A549 (cell line): ENCODE results near the gene ANKRD6. TPM values are rescaled to one million over a fixed set of nuclear protein-coding genes. Genes with fewer than 3 reads are reported as not detected.
A peak's percentile ranks its signal among the peaks of the same experiment; 100 is the strongest.

ENCODE experiments used
- ATAC-seq, 2 experiments: fragments of 200-7000 bp in 1 of 2; fragments of >200 bp in 1 of 2; cut with Nextera tagmentation in 1 of 2; cut with Tn5 transposase in 1 of 2; 3 replicates each; pipeline versions ENCODE4 v1.8.0 to v1.9.1; 2018 to 2020; ENCODE audit warnings: mild to moderate bottlenecking in 1 of 2, moderate library complexity in 1 of 2
- CTCF ChIA-PET: fragments of 300-600 bp; sonication (Branson Sonifier 250); formaldehyde crosslinking; extraction: SDS; loops from one replicate; lab custom pipeline; 2021; ENCODE audit warnings: antibody characterized with exemption, inconsistent platforms; lab: Yijun Ruan, JAX
- POLR2A ChIA-PET: fragments of 350-600 bp; formaldehyde crosslinking; extraction: SDS; loops from one replicate; lab custom pipeline; 2021; ENCODE audit warnings: antibody characterized with exemption, inconsistent platforms; lab: Yijun Ruan, JAX
- DNase-seq, 2 experiments: peaks; one replicate each; pipeline versions ENCODE4 v3.0.0 to v3.0.0-alpha.2; 2011 to 2016; ENCODE audit warnings: low read depth in 1 of 2, low spot score in 1 of 2
- FAIRE-seq: peaks from 2 replicates; lab custom pipeline; 2011; peaks lifted over from hg19 to GRCh38; lab: Jason Lieb, UNC
- H3K27ac ChIP-seq, 2 experiments: fragments of >200 bp; sonication (Bioruptor Twin); formaldehyde crosslinking; 3 replicates each; pipeline ENCODE4 v1.5.1; 2016 to 2017
- H3K4me1 ChIP-seq: fragments of >200 bp; sonication (Bioruptor Twin); formaldehyde crosslinking; 3 replicates; pipeline ENCODE4 v1.6.1; 2016
- H3K4me2 ChIP-seq: fragments of >200 bp; sonication (Bioruptor Twin); formaldehyde crosslinking; 3 replicates; pipeline ENCODE4 v1.6.1; 2016
- H3K4me3 ChIP-seq: fragments of >200 bp; sonication (Bioruptor Twin); formaldehyde crosslinking; 3 replicates; pipeline ENCODE4 v1.5.1; 2016
- H3K9me3 ChIP-seq: fragments of >200 bp; sonication (Bioruptor Twin); formaldehyde crosslinking; 3 replicates; pipeline ENCODE4 v1.6.1; 2016
- BHLHE40 ChIP-seq: IDR thresholded peaks from 2 replicates; pipeline ENCODE4 v1.6.1; 2012; ENCODE audit warnings: low read depth, low read length, inconsistent platforms
- CBX8 ChIP-seq: fragments of 200-600 bp; sonication (generic); IDR thresholded peaks from 2 replicates; pipeline ENCODE4 v1.6.1; 2016
- EHMT2 ChIP-seq: fragments of 200-600 bp; sonication (generic); IDR thresholded peaks from 2 replicates; pipeline ENCODE4 v1.6.1; 2016; ENCODE audit warnings: antibody characterized with exemption, low read depth, mild to moderate bottlenecking, moderate library complexity
- ESRRA ChIP-seq: fragments of 150-350 bp; IDR thresholded peaks from 2 replicates; pipeline ENCODE4 v1.6.1; 2014; ENCODE audit warnings: mild to moderate bottlenecking, low read length, borderline replicate concordance
- HDAC2 ChIP-seq: fragments of 200-600 bp; sonication (generic); IDR thresholded peaks from 2 replicates; pipeline ENCODE4 v1.6.1; 2016
- HOXB13 ChIP-seq: fragments of 250-450 bp; sonication (Bioruptor Pico); IDR thresholded peaks from 2 replicates; pipeline ENCODE4 v1.5.0; 2020; ENCODE audit warnings: low read depth, mild to moderate bottlenecking, moderate library complexity
- JUNB ChIP-seq: fragments of >200 bp; sonication (Bioruptor Twin); formaldehyde crosslinking; IDR thresholded peaks from 2 replicates; pipeline ENCODE4 v1.6.1; 2016
- KDM1A ChIP-seq: fragments of 200-600 bp; sonication (generic); IDR thresholded peaks from 2 replicates; pipeline ENCODE4 v1.6.1; 2016; ENCODE audit warnings: low read depth, mild to moderate bottlenecking
- MAFK ChIP-seq: fragments of 450-650 bp; IDR thresholded peaks from 2 replicates; pipeline ENCODE4 v1.6.1; 2014; ENCODE audit not compliant: partially characterized antibody
- NFE2L2 ChIP-seq: fragments of 150-350 bp; conservative IDR thresholded peaks from 2 replicates; pipeline ENCODE4 v1.6.1; 2014; ENCODE audit warnings: low read length
- PBX3 ChIP-seq: IDR thresholded peaks from 2 replicates; pipeline ENCODE4 v1.6.1; 2012
- PHF8 ChIP-seq: fragments of 200-600 bp; sonication (generic); IDR thresholded peaks from 2 replicates; pipeline ENCODE4 v1.6.1; 2016; ENCODE audit warnings: low read depth, mild to moderate bottlenecking, antibody characterized with exemption, moderate library complexity, borderline replicate concordance
- RAD21 ChIP-seq, 2 experiments: fragments of >200 bp in 1 of 2; sonication (Bioruptor Twin) in 1 of 2; formaldehyde crosslinking in 1 of 2; IDR thresholded peaks in 1 of 2; conservative IDR thresholded peaks in 1 of 2; 2 replicates in 1 of 2; 3 replicates in 1 of 2; pipeline ENCODE4 v1.6.1; 2012 to 2018; ENCODE audit warnings: inconsistent platforms in 1 of 2
- SREBF2 ChIP-seq: fragments of 450-650 bp; IDR thresholded peaks from 2 replicates; pipeline ENCODE4 v1.6.1; 2014; ENCODE audit warnings: mild to moderate bottlenecking, moderate library complexity
- ZNF302 ChIP-seq: fragments of 250-450 bp; sonication (Bioruptor Pico); IDR thresholded peaks from 2 replicates; pipeline ENCODE4 v1.9.0; 2021; ENCODE audit warnings: inconsistent platforms, mild to moderate bottlenecking, moderate library complexity
- ZSCAN20 ChIP-seq: fragments of 250-450 bp; sonication (Bioruptor Pico); IDR thresholded peaks from 2 replicates; pipeline ENCODE4 v1.8.0; 2022; ENCODE audit warnings: mild to moderate bottlenecking, moderate library complexity
- WGBS: methylation state at CpG from one replicate; pipeline ENCODE4 v1.1.6; 2017; ENCODE audit errors: missing lambda C conversion rate; 5-methylcytosine and 5-hydroxymethylcytosine counted together
- polyA plus RNA-seq, 4 experiments: library from polyadenylated mRNA; depleted of rRNA in 3 of 4; stranded (reverse); fragments of >200 nt; fragmentation: RNase III in 1 of 4; extraction: RNeasy Plus Mini Kit Qiagen cat#74134 plus additional on column Dnase treatment in 1 of 4; gene quantifications; 2 replicates in 3 of 4; 3 replicates in 1 of 4; pipeline ENCODE4 v1.2.3, GENCODE V29; 2011 to 2017
- TF ChIP-seq, protein P1 (sequence below): fragments of 450-650 bp; IDR thresholded peaks from 2 replicates; pipeline ENCODE4 v1.6.1; 2014; ENCODE audit warnings: antibody characterized with exemption
- TF ChIP-seq, protein P2 (sequence below): fragments of 250-450 bp; sonication (Bioruptor Pico); IDR thresholded peaks from 2 replicates; pipeline ENCODE4 v1.5.0; 2020; ENCODE audit warnings: low read depth, mild to moderate bottlenecking, moderate library complexity

ANKRD6 gene
- polyA plus RNA-seq, 2 of the 4 experiments (the other 2 are of a cell fraction): 2.2 to 3.6 TPM

DNA sequence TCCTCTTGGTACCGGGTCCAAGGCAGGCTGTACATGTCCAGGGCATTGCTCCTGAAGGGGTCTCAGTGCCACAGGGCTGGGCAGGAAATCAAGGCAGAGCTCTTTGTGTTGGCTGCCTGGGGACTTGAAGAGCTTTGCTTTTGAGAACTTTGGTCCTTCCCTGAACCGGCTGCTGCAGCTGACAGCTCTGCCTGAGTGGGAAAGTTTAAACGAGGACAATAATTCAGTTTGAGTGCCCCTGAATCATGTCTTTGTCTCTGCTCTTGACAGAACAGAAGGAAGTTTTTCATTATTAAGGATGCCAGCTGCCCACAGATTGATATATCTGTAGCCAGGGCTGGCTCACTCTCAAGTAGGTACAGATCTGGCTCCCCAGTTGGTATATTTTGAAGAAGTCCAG lies 56.1 kb downstream of the ANKRD6 start:
- WGBS: 52% methylated on average over 3 of the region's 3 CpGs
- no peak for DNase-seq
- ATAC-seq: no peak

GRCh38 chr6:89492025-89492640 lies 59.2 kb downstream of the ANKRD6 start:
- DNase-seq (no peak), ATAC-seq (no peak), FAIRE-seq (no peak)
- no peak overlapping the region for H3K27ac ChIP-seq
- no peaks in the 10 kb centered on the region for H3K9me3 ChIP-seq
- H3K4me1 ChIP-seq: no peaks in the 10 kb centered on the region
- H3K4me3 ChIP-seq: no peak overlapping the region
- WGBS: 79% methylated on average over 7 of the region's 7 CpGs
- CTCF ChIA-PET: no interaction called here
- TF ChIP-seq NFE2L2: no peak
- H3K4me2 ChIP-seq: no peak overlapping the region
- POLR2A ChIA-PET: no interaction called here

More for the DNA sequence above, 56.1 kb downstream of the ANKRD6 start:
- H3K27ac ChIP-seq: no peak overlapping the region
- H3K9me3 ChIP-seq: no peaks in the 10 kb centered on the region
- POLR2A ChIA-PET: no interaction called here
- TF ChIP-seq RAD21 (conservative IDR thresholded peaks at IDR 0.05 in 1 of 2, IDR thresholded peaks at IDR 0.05 in 1 of 2): no peak
- no peak for TF ChIP-seq JUNB
- no peak for TF ChIP-seq HDAC2
- FAIRE-seq: no peak
- no peak overlapping the region for H3K4me3 ChIP-seq
- H3K4me1 ChIP-seq: no peaks in the 10 kb centered on the region
- CTCF ChIA-PET: no interaction called here
- H3K4me2 ChIP-seq: no peak overlapping the region

DNA sequence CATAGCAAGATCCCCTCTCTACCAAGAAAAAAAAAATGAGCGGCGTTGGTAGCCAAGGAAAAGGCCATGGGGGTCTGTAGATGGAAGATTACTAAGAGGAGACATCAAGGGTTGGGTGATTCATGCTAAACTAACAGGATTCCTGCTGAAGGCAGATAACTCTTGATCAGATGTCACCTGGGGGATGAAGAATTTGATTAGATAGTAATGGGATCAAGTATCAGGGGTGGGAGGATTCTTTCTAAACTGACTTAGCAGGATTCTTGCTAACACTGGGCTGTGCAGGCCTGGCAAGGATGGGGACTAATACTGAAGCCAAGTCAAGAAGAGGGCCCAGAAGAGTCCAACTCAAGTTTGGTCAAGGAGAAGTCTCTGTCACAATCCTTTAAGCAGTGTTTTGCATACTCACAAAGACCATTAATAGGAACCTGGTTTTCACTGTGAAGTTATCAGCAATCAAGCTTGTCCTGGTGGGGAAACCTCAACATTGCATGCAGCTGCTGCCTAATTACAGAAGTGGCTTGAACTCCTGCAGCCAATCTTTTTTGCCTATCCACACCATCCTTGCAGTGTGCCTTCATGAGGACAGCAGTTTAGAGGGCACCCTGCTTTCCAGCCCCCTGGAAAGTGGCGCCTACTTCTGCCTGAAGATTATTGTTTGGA lies 61.3 kb downstream of the ANKRD6 start:
- POLR2A ChIA-PET: no interaction called here
- no peak for FAIRE-seq
- 77% methylated on average over 3 of the region's 3 CpGs for WGBS
- Histone ChIP-seq H3K4me2 (no peak overlapping the region), H3K4me1 (no peaks in the 10 kb centered on the region), H3K27ac (no peak overlapping the region), H3K9me3 (no peaks in the 10 kb centered on the region)
- ATAC-seq: 0 out of 6 replicates have a peak, but pooled peaks of 1 of the 2 experiments have one; percentile 35
- TF ChIP-seq HDAC2 (no peak), ESRRA (no peak), PHF8 (no peak), SREBF2 (no peak), KDM1A (no peak), EHMT2 (no peak), BHLHE40 (no peak), ZNF302 (CRISPR knock-in tag) (no peak), HOXB13 (CRISPR knock-in tag) (no peak), JUNB (no peak), CBX8 (no peak), MAFK (no peak), ZSCAN20 (CRISPR knock-in tag) (no peak), PBX3 (no peak)
- TF ChIP-seq, protein P1, sequence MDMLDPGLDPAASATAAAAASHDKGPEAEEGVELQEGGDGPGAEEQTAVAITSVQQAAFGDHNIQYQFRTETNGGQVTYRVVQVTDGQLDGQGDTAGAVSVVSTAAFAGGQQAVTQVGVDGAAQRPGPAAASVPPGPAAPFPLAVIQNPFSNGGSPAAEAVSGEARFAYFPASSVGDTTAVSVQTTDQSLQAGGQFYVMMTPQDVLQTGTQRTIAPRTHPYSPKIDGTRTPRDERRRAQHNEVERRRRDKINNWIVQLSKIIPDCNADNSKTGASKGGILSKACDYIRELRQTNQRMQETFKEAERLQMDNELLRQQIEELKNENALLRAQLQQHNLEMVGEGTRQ: no peak
- TF ChIP-seq, protein P2, sequence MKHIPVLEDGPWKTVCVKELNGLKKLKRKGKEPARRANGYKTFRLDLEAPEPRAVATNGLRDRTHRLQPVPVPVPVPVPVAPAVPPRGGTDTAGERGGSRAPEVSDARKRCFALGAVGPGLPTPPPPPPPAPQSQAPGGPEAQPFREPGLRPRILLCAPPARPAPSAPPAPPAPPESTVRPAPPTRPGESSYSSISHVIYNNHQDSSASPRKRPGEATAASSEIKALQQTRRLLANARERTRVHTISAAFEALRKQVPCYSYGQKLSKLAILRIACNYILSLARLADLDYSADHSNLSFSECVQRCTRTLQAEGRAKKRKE (CRISPR knock-in tag): no peak
- TF ChIP-seq, all 56 proteins: peak for 0
- H3K4me3 ChIP-seq: no peak overlapping the region
- DNase-seq: no peak
- CTCF ChIA-PET: no interaction called here
